Gastrocnemius medialis (tissue), 4 donors: ENCODE data around the gene TBL1X. TPM values are rescaled to one million over a fixed set of nuclear protein-coding genes. Genes with fewer than 3 reads are reported as not detected.

Source experiments
- ATAC-seq, 2 donors: fragments of 150-250 bp; one replicate each; pipeline ENCODE4 v1.9.1; 2016
- DNase-seq, 2 donors: peaks; one replicate each; pipeline ENCODE4 v3.0.0-alpha.2; 2019
- H3K27ac ChIP-seq, 4 donors: fragments of 200-600 bp; sonication (generic); 1 replicate in 1 of 4; 2 replicates in 3 of 4; pipeline ENCODE4 v1.5.1; 2016 to 2018; ENCODE audit warnings: mild to moderate bottlenecking in 2 of 4, moderate library complexity in 1 of 4
- H3K27me3 ChIP-seq, 3 donors: fragments of 200-600 bp; sonication (generic) in 2 of 3; 1 replicate in 1 of 3; 2 replicates in 2 of 3; pipeline versions ENCODE4 v1.5.1 to v1.6.0; 2016 to 2019; ENCODE audit warnings: mild to moderate bottlenecking in 1 of 3, moderate library complexity in 1 of 3
- H3K36me3 ChIP-seq, 2 donors: fragments of 200-600 bp; sonication (generic) in 1 of 2; one replicate each; pipeline ENCODE4 v1.5.1; 2017 to 2018
- H3K4me1 ChIP-seq, 2 donors: fragments of 200-600 bp; sonication (generic) in 1 of 2; one replicate each; pipeline ENCODE4 v1.5.1; 2016 to 2017; ENCODE audit warnings: mild to moderate bottlenecking in 2 of 2
- H3K4me3 ChIP-seq, 4 donors: fragments of 200-600 bp; sonication (generic) in 3 of 4; 1 replicate in 1 of 4; 2 replicates in 3 of 4; pipeline ENCODE4 v1.5.1; 2016 to 2019; ENCODE audit warnings: mild to moderate bottlenecking in 2 of 4
- H3K9me3 ChIP-seq, 3 donors: fragments of 200-600 bp; sonication (generic) in 2 of 3; 1 replicate in 1 of 3; 2 replicates in 2 of 3; pipeline ENCODE4 v1.5.1; 2016 to 2019
- CTCF ChIP-seq, 5 experiments: fragments of 450-650 bp in 3 of 5; fragments of 200-600 bp in 2 of 5; sonication (generic) in 2 of 5; IDR thresholded peaks in 4 of 5; conservative IDR thresholded peaks in 1 of 5; 1 replicate in 4 of 5; 2 replicates in 1 of 5; pipeline ENCODE4 v1.5.1; 2016 to 2019; ENCODE audit warnings: antibody characterized with exemption in 5 of 5, mild to moderate bottlenecking in 3 of 5, moderate library complexity in 3 of 5
- POLR2A ChIP-seq, 2 donors: fragments of 450-650 bp; IDR thresholded peaks; one replicate each; pipeline ENCODE4 v1.6.1; 2017; ENCODE audit warnings: antibody characterized with exemption in 2 of 2, mild to moderate bottlenecking in 2 of 2, moderate library complexity in 2 of 2
- in situ Hi-C, 4 donors: fragments of 200-750 bp; cut with MboI; loops; one replicate each; pipeline versions ENCODE4 v1.15.0 to v1.8.0; 2017; ENCODE audit warnings: low sequenced_read_pairs in 4 of 4
- intact Hi-C: fragments of 100-400 bp; cut with DNase I; formaldehyde crosslinking; loops from one replicate; pipeline ENCODE4 v1.15.1; 2023; ENCODE audit warnings: low total_unique reads
- total RNA-seq, 4 donors: library from RNA; depleted of rRNA; stranded (reverse); fragments of >200 nt; gene quantifications; one replicate each; pipeline versions ENCODE4 v1.1.0 to v1.2.3, GENCODE V29; 2016

TBL1X gene
- total RNA-seq, 4 donors from 2014 or later: 6.7 to 16.8 (median 8.0) TPM

DNA sequence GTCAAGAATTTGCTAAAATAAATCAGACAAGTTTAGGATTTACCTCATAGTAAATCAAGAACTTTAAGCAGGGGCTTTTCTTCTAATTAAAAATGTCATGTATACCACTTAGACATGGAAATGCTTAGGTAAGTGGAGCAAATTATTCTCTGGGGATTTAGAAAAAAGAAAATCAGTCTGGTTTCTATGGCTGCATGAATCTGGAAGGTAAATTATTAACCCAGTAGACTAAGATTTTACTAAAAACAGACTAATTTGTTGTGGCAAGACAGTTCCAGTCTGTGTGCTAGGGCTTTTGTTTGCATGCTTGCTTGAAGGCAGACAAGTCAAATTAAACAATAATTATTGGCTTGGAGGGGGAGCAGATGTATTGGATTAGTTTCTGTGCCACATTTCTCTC is 140.6 kb downstream of the TBL1X start:
- intact Hi-C loops: no loop called here
- peaks cover 0 to 3% of the 10 kb centered on the region in 2 donors for H3K4me1 ChIP-seq
- ATAC-seq: no peak

GRCh38 chrX:9606971-9607370 is 142.1 kb downstream of the TBL1X start:
- intact Hi-C loops: no loop called here
- no peak for DNase-seq
- TF ChIP-seq CTCF (IDR thresholded peaks at IDR 0.05 in 4 of 5, conservative IDR thresholded peaks at IDR 0.05 in 1 of 5): no peak
- no peak for TF ChIP-seq POLR2A (IDR thresholded peaks at IDR 0.05)
- Histone ChIP-seq H3K36me3 (no peaks in the 10 kb centered on the region), H3K9me3 (no peaks in the 10 kb centered on the region), H3K4me1 (peaks cover 0 to 3% of the 10 kb centered on the region in 2 donors), H3K4me3 (no peak overlapping the region), H3K27me3 (no peaks in the 10 kb centered on the region), H3K27ac (no peak overlapping the region)
- in situ Hi-C loops: no loop called here
- no peak for ATAC-seq

More for the DNA sequence above, 140.6 kb downstream of the TBL1X start:
- H3K27me3 ChIP-seq: no peaks in the 10 kb centered on the region
- H3K4me3 ChIP-seq: no peak overlapping the region
- no peaks in the 10 kb centered on the region for H3K36me3 ChIP-seq
- no peak overlapping the region for H3K27ac ChIP-seq
- no peak for DNase-seq
- in situ Hi-C loops: no loop called here
- TF ChIP-seq CTCF (IDR thresholded peaks at IDR 0.05 in 4 of 5, conservative IDR thresholded peaks at IDR 0.05 in 1 of 5) (no peak), POLR2A (IDR thresholded peaks at IDR 0.05) (no peak)
- H3K9me3 ChIP-seq: no peaks in the 10 kb centered on the region

DNA sequence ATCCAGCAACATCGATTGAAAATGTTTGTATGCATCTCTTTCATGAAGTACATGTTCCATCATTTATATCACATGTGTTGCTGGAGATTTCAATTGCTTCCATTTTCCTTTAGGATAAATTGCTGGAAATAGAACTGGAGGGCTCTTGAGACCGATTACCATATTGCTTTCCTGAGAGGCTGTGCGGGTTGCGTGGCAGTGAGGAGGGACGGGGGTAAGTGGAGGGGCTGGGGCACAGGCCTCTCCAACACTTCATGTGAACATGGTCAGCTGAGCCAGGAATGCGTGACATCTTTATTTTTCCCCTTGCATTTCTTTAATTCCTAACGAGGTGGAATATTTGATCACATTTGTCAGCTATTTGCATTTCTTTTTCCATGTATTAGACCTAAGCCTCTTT is 144.6 kb downstream of the TBL1X start:
- Histone ChIP-seq H3K36me3 (no peaks in the 10 kb centered on the region), H3K4me3 (no peak overlapping the region), H3K4me1 (peaks cover 0 to 3% of the 10 kb centered on the region in 2 donors), H3K27ac (no peak overlapping the region), H3K27me3 (no peaks in the 10 kb centered on the region), H3K9me3 (no peaks in the 10 kb centered on the region)
- TF ChIP-seq CTCF (IDR thresholded peaks at IDR 0.05 in 4 of 5, conservative IDR thresholded peaks at IDR 0.05 in 1 of 5) (no peak), POLR2A (IDR thresholded peaks at IDR 0.05) (no peak)
- no peak for DNase-seq
- ATAC-seq: no peak
- in situ Hi-C loops: no loop called here
- intact Hi-C loops: no loop called here

- Histone ChIP-seq H3K27me3 (no peaks in the 10 kb centered on the region), H3K4me3 (no peak overlapping the region), H3K36me3 (no peaks in the 10 kb centered on the region), H3K27ac (no peak overlapping the region), H3K9me3 (no peaks in the 10 kb centered on the region), H3K4me1 (peaks cover 0 to under 1% of the 10 kb centered on the region in 2 donors)
- DNase-seq: no peak
- ATAC-seq: no peak
- in situ Hi-C loops: no loop called here
- TF ChIP-seq CTCF (IDR thresholded peaks at IDR 0.05 in 4 of 5, conservative IDR thresholded peaks at IDR 0.05 in 1 of 5) (no peak), POLR2A (IDR thresholded peaks at IDR 0.05) (no peak)
- intact Hi-C loops: no loop called here
Measured at GRCh38 chrX:9609987-9610386, 145.1 kb downstream of the TBL1X start.

DNA sequence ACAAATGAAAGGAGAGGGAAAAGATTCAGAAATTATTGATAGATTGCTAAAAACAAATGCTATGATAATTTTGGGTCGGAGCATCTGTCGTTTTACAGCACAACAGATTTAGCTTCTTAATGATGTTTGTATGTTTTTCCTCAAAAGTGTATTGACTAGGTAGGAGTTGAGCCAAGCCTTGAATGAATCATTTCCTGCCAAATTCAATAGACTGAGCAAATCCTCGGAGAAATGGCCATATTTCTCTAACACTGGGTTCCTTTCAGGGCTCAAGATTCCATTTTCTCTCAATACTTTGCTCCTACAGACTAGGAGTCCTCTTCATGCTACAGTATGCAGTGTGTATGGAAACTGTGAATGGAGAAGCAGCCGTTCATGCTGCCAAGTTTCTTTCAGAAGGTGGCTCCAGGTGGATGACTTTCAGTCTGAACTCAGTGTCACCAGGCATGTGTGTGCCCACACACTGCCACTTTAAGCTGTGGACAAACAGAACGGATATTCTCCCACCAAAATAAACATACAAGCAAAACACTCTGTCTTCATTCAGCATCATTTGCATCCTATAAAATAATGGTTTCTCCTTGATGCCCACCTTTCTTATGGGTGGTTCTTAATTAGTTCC is 146.0 kb downstream of the TBL1X start:
- no peak for TF ChIP-seq CTCF (IDR thresholded peaks at IDR 0.05 in 4 of 5, conservative IDR thresholded peaks at IDR 0.05 in 1 of 5)
- TF ChIP-seq POLR2A (IDR thresholded peaks at IDR 0.05): no peak
- ATAC-seq: no peak
- Histone ChIP-seq H3K4me3 (no peak overlapping the region), H3K9me3 (no peaks in the 10 kb centered on the region), H3K27ac (no peak overlapping the region), H3K4me1 (no peaks in the 10 kb centered on the region), H3K36me3 (no peaks in the 10 kb centered on the region), H3K27me3 (no peaks in the 10 kb centered on the region)
- DNase-seq: no peak
- in situ Hi-C loops (no loop called here), intact Hi-C loops (no loop called here)
